Frontal cortex (tissue), 4 donors: ENCODE results near the gene SATB2. TPM values are rescaled to one million over a fixed set of nuclear protein-coding genes. Genes with fewer than 3 reads are reported as not detected.

Experiments
- DNase-seq, 2 donors: peaks; one replicate each; pipeline ENCODE4 v3.0.0; 2012; ENCODE audit warnings: low spot score in 2 of 2
- FAIRE-seq: peaks from 2 replicates; lab custom pipeline; 2012; peaks lifted over from hg19 to GRCh38; lab: Jason Lieb, UNC
- total RNA-seq: library from RNA; depleted of rRNA; stranded (reverse); fragments of >200 nt; gene quantifications from one replicate; pipeline ENCODE4 v1.2.3, GENCODE V29; 2014
- donor health status: control.
- donor health status: control.
- donor health status: control.

The SATB2 gene
- total RNA-seq, 1 donor from 2014 or later = 440 TPM

GRCh38 chr2:199344012-199344411 lies 113.7 kb downstream of the SATB2 start:
- no peak for FAIRE-seq
- no peak for DNase-seq

GRCh38 chr2:199342334-199342733 lies 115.4 kb downstream of the SATB2 start:
- FAIRE-seq = no peak
- no peak for DNase-seq

GRCh38 chr2:199341123-199341522 lies 116.6 kb downstream of the SATB2 start:
- DNase-seq (no peak), FAIRE-seq (no peak)

- DNase-seq (no peak), FAIRE-seq (no peak)
Observed at GRCh38 chr2:199339891-199340605, 117.7 kb downstream of the SATB2 start.

DNA sequence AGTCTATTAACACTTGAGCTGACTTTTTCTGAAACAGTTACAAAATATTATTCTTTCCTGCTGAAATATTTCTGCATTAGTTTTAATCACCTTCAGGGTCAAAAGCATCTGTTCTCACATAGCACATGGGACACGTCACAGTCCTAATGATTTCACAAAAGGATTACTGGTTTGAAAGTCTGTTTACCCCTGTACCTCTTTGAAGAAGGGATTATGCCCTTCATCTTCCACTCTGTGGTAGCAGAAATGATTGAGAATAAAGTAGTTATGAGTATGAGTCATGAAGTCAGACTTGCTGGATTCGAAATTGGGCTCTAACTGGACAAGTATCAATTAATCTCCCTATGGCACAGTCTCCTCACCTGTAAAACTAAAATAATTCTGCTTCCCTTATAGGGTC lies 121.2 kb downstream of the SATB2 start:
- no peak for DNase-seq
- no peak for FAIRE-seq

GRCh38 chr2:199335502-199335901 lies 122.2 kb downstream of the SATB2 start:
- FAIRE-seq (no peak), DNase-seq (no peak)

DNA sequence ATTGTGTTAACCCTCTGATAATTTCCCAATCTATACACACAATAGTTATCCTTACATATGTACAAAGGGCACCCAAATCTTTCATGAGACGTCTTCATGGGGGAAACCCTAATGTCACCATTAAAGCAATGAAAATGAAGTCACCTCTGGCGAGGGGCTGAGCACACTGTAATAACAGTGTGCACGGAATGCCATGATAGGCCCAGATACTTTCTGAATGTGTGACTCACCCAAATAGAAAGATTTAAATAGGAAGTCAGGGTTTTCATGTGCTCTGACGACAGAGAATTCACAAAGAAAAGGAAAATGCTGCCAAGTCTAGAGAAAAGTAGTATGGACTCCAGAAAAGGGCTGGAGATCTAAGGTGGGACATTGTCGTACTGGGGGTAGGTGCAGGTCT lies 128.3 kb downstream of the SATB2 start:
- DNase-seq (no peak), FAIRE-seq (no peak)

- DNase-seq (no peak), FAIRE-seq (no peak)
Observed at GRCh38 chr2:199329031-199329430, 128.7 kb downstream of the SATB2 start.

- FAIRE-seq (no peak), DNase-seq (no peak)
Observed at GRCh38 chr2:199325881-199326280, 131.9 kb downstream of the SATB2 start.

GRCh38 chr2:199322151-199322550 lies 135.6 kb downstream of the SATB2 start:
- FAIRE-seq = no peak

DNA sequence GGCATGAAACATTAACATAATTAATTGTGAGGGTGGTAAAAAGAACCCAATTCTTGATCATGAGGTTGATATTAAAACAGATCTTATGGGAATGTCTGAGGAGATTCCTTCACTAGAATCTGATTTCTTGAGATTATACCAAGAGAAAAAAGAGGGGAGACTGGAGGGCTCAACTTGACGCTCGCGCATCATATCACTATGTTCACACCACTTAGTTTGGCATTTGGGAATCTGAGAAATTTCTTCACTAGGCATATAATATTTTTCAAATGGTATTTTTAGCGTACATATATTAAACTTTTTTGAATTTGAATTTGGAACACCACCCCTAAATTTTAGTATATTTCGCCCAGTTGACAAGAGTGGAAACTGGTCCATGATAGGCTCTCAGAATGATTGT lies 140.1 kb downstream of the SATB2 start:
- FAIRE-seq = no peak

More at GRCh38 chr2:199322151-199322550, 135.6 kb downstream of the SATB2 start:
- no peak for DNase-seq

GRCh38 chr2:199316851-199317250 lies 140.9 kb downstream of the SATB2 start:
- no peak for DNase-seq
- FAIRE-seq = no peak

More for the DNA sequence above, 140.1 kb downstream of the SATB2 start:
- DNase-seq = no peak

GRCh38 chr2:199315299-199316179 lies 142.2 kb downstream of the SATB2 start:
- FAIRE-seq (no peak), DNase-seq (no peak)

GRCh38 chr2:199312931-199313330 lies 144.8 kb downstream of the SATB2 start:
- no peak for DNase-seq
- no peak for FAIRE-seq

DNA sequence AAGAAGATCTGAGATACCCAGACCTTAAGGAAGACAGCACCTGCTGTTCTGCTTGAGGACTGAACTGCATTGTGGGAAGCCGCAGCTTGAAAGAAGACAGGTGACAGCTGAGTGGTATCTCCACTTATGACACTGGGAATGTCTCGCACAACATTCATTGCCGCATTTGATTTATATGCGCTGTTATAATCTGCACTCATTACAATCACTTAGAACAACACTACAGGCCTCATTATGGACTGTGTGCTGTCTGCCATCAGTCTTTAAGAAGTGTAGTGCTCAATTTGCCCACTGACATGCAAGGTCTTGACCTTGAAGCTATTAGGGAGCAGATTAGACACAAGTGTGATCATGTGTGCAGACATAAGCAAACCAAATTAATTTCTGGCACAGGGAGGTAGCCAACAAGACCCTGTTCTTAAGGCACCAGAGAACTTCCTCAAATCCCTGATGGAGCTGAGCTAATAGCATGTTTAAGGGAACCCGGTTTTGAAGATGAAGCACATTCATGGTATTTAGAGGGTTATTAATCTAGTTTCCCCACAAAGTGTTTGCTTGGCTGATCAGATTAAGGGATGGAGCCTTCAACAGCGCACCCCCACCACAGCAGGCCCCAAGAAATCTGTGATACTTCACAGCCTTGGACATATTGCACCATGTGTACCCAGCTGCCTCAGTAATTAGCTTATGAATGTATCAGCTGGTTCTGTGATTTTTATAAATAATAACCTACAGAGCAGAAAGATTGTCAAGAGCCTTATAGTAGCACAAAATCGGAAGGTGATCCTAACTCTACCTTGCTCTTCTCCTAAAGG lies 146.8 kb downstream of the SATB2 start:
- no peak for DNase-seq
- no peak for FAIRE-seq

DNA sequence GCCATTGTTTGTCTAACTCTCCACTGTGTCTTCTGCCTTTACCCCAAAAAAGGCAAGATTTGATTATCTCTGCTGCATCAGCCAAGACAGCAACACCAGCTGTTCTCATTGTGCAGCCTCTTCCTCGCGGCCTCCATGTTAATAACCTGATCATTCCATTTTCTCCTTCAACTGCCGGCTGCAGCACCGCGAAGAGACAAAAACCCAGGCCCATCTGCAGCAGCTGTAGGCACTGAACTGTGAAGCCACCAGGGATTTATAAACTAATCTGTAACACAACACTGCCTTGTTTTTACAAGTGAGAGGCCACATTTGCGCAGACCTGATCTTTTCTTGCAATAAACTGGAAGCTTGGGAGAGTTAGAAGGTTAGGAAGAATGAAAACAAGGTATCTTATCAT lies 147.8 kb downstream of the SATB2 start:
- FAIRE-seq (no peak), DNase-seq (no peak)

DNA sequence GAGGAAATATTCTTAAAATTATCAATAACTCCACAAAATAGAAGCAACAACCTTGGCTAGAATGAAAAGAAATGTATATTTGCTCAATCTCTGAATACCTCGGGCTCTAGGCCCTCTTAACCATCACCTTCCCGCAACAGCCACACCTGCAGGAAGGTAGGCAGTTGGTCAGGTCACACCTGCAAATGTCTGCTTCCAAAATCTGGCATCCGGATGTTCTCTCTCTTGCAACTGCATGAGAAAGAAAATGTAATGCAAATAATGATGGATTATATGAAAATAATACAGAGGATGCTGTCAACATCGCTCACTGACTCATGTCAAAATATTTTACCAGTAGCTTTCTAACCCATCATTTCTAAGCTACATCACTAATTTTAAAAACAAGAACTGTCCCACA lies 148.3 kb downstream of the SATB2 start:
- no peak for FAIRE-seq

GRCh38 chr2:199308567-199308966 lies 149.2 kb downstream of the SATB2 start:
- DNase-seq = no peak
- FAIRE-seq = no peak

More for the DNA sequence above, 148.3 kb downstream of the SATB2 start:
- DNase-seq = no peak

- no peak for FAIRE-seq
- DNase-seq = no peak
Observed at GRCh38 chr2:199307461-199307860, 150.3 kb downstream of the SATB2 start.

DNA sequence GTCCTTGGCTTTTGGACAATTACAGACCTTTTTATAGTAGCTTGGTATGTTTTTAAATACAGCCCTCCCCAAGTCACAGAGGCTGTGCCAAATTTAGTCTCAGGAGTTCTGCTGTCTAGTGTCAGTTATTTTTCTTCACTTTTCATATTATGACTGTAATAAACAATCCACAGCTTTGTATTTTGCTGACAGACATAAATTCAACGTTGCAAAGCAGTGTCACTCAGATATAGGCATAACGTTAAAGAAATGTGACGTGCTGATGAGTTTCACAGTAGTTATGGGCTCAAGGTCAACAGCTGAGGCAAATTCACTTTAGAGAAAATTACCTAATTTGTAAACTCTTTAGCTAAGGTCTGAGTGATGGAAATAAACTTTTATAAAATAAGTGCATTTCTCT lies 151.6 kb downstream of the SATB2 start:
- DNase-seq (no peak), FAIRE-seq (no peak)
